ENCODE results near the gene CD300LG.

DNA sequence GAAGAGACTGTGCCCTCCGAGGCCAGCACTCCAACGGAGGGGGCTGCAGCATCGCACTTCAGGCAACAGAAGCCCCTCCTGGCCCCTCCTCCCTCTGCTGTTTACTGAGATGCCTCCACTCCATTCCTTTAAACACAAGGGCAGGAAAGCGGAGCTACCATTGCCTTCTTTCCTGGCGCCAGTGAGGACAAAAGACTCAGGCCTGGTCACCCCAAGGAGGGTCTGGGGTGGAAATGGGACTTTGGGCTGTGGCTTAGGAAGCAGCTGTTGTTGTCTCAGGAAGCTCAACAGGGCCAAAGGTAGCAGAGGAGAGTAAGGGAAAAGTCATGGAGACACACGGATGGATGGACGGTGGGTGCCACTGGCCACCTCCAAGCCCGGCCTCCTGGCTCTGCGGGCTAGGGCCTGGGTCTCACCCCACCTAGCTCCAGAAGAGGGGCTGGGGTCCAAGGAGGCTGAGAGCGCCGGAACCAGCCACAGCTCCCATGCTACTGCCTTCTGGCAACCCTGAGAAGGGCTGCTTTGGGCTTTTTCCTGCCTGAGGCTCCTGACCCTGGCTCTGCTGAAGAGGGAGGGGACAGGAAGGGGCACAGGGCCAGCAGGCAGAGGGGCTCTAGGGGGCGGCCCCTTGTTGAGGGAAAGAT, 11.1 kb downstream of the CD300LG start:
- TF ChIP-seq, protein P1, sequence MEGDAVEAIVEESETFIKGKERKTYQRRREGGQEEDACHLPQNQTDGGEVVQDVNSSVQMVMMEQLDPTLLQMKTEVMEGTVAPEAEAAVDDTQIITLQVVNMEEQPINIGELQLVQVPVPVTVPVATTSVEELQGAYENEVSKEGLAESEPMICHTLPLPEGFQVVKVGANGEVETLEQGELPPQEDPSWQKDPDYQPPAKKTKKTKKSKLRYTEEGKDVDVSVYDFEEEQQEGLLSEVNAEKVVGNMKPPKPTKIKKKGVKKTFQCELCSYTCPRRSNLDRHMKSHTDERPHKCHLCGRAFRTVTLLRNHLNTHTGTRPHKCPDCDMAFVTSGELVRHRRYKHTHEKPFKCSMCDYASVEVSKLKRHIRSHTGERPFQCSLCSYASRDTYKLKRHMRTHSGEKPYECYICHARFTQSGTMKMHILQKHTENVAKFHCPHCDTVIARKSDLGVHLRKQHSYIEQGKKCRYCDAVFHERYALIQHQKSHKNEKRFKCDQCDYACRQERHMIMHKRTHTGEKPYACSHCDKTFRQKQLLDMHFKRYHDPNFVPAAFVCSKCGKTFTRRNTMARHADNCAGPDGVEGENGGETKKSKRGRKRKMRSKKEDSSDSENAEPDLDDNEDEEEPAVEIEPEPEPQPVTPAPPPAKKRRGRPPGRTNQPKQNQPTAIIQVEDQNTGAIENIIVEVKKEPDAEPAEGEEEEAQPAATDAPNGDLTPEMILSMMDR (IDR thresholded peaks at IDR 0.05; ENCODE audit: low read depth, low read length, poor library complexity, severe bottlenecking) = no peak
- no peak for TF ChIP-seq EZH2phosphoT487 (IDR thresholded peaks at IDR 0.05; ENCODE audit: borderline replicate concordance, low read length)

Measured in DOHH2 (cell line).